ENCODE results near the gene USP11.
A peak's percentile ranks its signal among the peaks of the same experiment; 100 is the strongest.

USP11 gene

GRCh38 chrX:47202877-47203276 is 29.9 kb upstream of the USP11 start:
- DNase-seq (ENCODE audit: low read depth, low spot score): no peak

GRCh38 chrX:47204970-47205369 is 27.8 kb upstream of the USP11 start:
- peak; percentile 31 for DNase-seq (ENCODE audit: low read depth, low spot score)

GRCh38 chrX:47206316-47206715 is 26.5 kb upstream of the USP11 start:
- DNase-seq (ENCODE audit: low read depth, low spot score): peak; percentile 63

- no peak for DNase-seq (ENCODE audit: low read depth, low spot score)
Measured at GRCh38 chrX:47208108-47208507, 24.7 kb upstream of the USP11 start.

- no peak for DNase-seq (ENCODE audit: low read depth, low spot score)
Measured at GRCh38 chrX:47209508-47210238, 23.1 kb upstream of the USP11 start.

GRCh38 chrX:47210661-47211425 is 22.0 kb upstream of the USP11 start:
- DNase-seq (ENCODE audit: low read depth, low spot score): no peak

GRCh38 chrX:47212381-47213293 is 20.2 kb upstream of the USP11 start:
- no peak for DNase-seq (ENCODE audit: low read depth, low spot score)

GRCh38 chrX:47214435-47215077 is 18.3 kb upstream of the USP11 start:
- DNase-seq (ENCODE audit: low read depth, low spot score): no peak

GRCh38 chrX:47215291-47215900 is 17.4 kb upstream of the USP11 start:
- peak; percentile 71 for DNase-seq (ENCODE audit: low read depth, low spot score)

- no peak for DNase-seq (ENCODE audit: low read depth, low spot score)
Measured at GRCh38 chrX:47216393-47216925, 16.4 kb upstream of the USP11 start.

- peak; percentile 88 for DNase-seq (ENCODE audit: low read depth, low spot score)
Measured at GRCh38 chrX:47217121-47217851, 15.5 kb upstream of the USP11 start.

GRCh38 chrX:47217852-47218279 is 14.9 kb upstream of the USP11 start:
- DNase-seq (ENCODE audit: low read depth, low spot score): peak; percentile 100

GRCh38 chrX:47218280-47218919 is 14.4 kb upstream of the USP11 start, which contains the start of gene CDK16:
Gene CDK16, plus strand, starts transcription at chrX:47218681. Its CDS starts 4,877 bp downstream, at chrX:47223558.
- DNase-seq (ENCODE audit: low read depth, low spot score): peak; percentile 95

- DNase-seq (ENCODE audit: low read depth, low spot score): peak; percentile 54
Measured at GRCh38 chrX:47218920-47219815, 13.6 kb upstream of the USP11 start.

- no peak for DNase-seq (ENCODE audit: low read depth, low spot score)
Measured at GRCh38 chrX:47221756-47222155, 11.1 kb upstream of the USP11 start.

GRCh38 chrX:47222751-47223350 is 10.0 kb upstream of the USP11 start:
- no peak for DNase-seq (ENCODE audit: low read depth, low spot score)

- no peak for DNase-seq (ENCODE audit: low read depth, low spot score)
Measured at GRCh38 chrX:47223476-47224250, 9.1 kb upstream of the USP11 start.

Data from ELF-1 (cell line).